Suprapubic skin (tissue), 3 donors: Measurements from ENCODE around the gene PHLDB3.

ENCODE experiments used
- POLR2AphosphoS5 ChIP-seq, 3 donors: sonication (generic); formaldehyde crosslinking; IDR thresholded peaks; one replicate each; pipeline ENCODE4 v1.6.1; 2017; ENCODE audit warnings: antibody characterized with exemption in 3 of 3
- TF ChIP-seq, protein P1 (sequence below), 2 donors: fragments of 200-600 bp in 1 of 2; fragments of 450-650 bp in 1 of 2; sonication (generic) in 1 of 2; IDR thresholded peaks; one replicate each; pipeline ENCODE4 v1.5.1; 2016 to 2019; ENCODE audit warnings: antibody characterized with exemption in 2 of 2, mild to moderate bottlenecking in 1 of 2, moderate library complexity in 1 of 2

DNA sequence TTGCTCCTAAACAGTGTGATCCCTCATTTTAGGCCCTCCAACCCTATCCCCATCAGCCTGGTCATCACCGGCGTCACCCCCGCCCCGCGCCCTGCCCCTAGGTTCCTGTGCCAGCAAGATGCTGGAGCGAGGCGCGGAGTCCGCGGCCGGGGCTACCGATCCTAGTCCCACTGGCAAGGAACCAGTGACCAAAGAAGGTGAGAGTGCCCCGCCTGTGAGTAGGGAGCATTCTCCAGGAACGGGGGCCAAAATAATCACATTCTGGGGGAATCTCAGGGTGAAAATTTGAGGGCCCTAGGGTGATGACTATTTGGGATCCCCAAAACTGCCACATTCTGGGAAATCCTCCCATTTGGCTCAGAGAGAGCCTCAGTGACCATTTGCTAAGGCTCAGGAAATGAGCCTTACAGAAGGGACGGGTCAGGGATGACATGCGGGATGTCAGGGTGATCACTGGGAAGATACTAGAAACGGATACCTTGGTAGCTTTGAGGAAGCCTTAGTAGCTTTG, 29.8 kb upstream of the PHLDB3 start:
- TF ChIP-seq, protein P1, sequence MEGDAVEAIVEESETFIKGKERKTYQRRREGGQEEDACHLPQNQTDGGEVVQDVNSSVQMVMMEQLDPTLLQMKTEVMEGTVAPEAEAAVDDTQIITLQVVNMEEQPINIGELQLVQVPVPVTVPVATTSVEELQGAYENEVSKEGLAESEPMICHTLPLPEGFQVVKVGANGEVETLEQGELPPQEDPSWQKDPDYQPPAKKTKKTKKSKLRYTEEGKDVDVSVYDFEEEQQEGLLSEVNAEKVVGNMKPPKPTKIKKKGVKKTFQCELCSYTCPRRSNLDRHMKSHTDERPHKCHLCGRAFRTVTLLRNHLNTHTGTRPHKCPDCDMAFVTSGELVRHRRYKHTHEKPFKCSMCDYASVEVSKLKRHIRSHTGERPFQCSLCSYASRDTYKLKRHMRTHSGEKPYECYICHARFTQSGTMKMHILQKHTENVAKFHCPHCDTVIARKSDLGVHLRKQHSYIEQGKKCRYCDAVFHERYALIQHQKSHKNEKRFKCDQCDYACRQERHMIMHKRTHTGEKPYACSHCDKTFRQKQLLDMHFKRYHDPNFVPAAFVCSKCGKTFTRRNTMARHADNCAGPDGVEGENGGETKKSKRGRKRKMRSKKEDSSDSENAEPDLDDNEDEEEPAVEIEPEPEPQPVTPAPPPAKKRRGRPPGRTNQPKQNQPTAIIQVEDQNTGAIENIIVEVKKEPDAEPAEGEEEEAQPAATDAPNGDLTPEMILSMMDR (IDR thresholded peaks at IDR 0.05), result no peak
- TF ChIP-seq POLR2AphosphoS5 (IDR thresholded peaks at IDR 0.05), result no peak
